HEK293 (cell line): Measurements from ENCODE around the gene KIAA0232.

Experiments
- CTCF ChIA-PET: fragments of 350-600 bp; formaldehyde crosslinking; extraction: SDS; loops from one replicate; lab custom pipeline; 2021; ENCODE audit warnings: antibody characterized with exemption; lab: Yijun Ruan, JAX
- POLR2A ChIA-PET: fragments of 300-600 bp; formaldehyde crosslinking; extraction: SDS; loops from one replicate; lab custom pipeline; 2020; ENCODE audit warnings: antibody characterized with exemption, inconsistent platforms; lab: Yijun Ruan, JAX
- H3K27ac ChIP-seq: fragments of 200-500 bp; sonication (Bioruptor generic); 2 replicates; pipeline ENCODE4 v1.5.1; 2014; ENCODE audit warnings: low read depth, low read length, control low read depth, inconsistent platforms; ENCODE audit errors: extremely low read depth
- H3K36me3 ChIP-seq, 2 experiments: fragments of 200-500 bp in 1 of 2; sonication (Bioruptor generic) in 1 of 2; 1 replicate in 1 of 2; 2 replicates in 1 of 2; pipeline ENCODE4 v1.5.1; 2014 to 2017; ENCODE audit warnings: inconsistent platforms in 2 of 2, low read length in 2 of 2; ENCODE audit not compliant: control insufficient read depth in 2 of 2, insufficient read depth in 1 of 2
- H3K4me1 ChIP-seq: fragments of 200-500 bp; sonication (Bioruptor generic); 2 replicates; pipeline ENCODE4 v1.5.1; 2014; ENCODE audit warnings: mild to moderate bottlenecking, low read length, inconsistent platforms; ENCODE audit not compliant: control insufficient read depth, insufficient read depth
- H3K4me3 ChIP-seq: 2 replicates; pipeline ENCODE4 v1.5.1; 2011; ENCODE audit warnings: low read depth, mild to moderate bottlenecking, control low read depth, low read length, moderate library complexity
- H3K9me3 ChIP-seq: fragments of 200-500 bp; sonication (Bioruptor generic); 2 replicates; pipeline ENCODE4 v1.5.1; 2014; ENCODE audit warnings: low read depth, low read length, inconsistent platforms; ENCODE audit not compliant: control insufficient read depth, insufficient read depth
- GLI2 ChIP-seq: fragments of 450-650 bp; formaldehyde crosslinking; IDR thresholded peaks from 2 replicates; pipeline ENCODE4; 2017; ENCODE audit warnings: missing biosample characterization, missing genetic modification characterization, low read depth, borderline replicate concordance
- KLF9 ChIP-seq: fragments of 450-650 bp; formaldehyde crosslinking; IDR thresholded peaks from 2 replicates; pipeline ENCODE4 v1.5.1; 2016; ENCODE audit warnings: missing biosample characterization, missing genetic modification characterization, low read depth
- MZF1 ChIP-seq: fragments of 450-650 bp; formaldehyde crosslinking; IDR thresholded peaks from 2 replicates; pipeline ENCODE4 v1.5.1; 2017; ENCODE audit warnings: missing biosample characterization, missing genetic modification characterization, borderline replicate concordance
- REPIN1 ChIP-seq: fragments of 450-650 bp; formaldehyde crosslinking; IDR thresholded peaks from 2 replicates; pipeline ENCODE4 v1.5.1; 2017; ENCODE audit warnings: missing biosample characterization, missing genetic modification characterization, low read depth
- SP3 ChIP-seq: fragments of 450-650 bp; formaldehyde crosslinking; IDR thresholded peaks from 2 replicates; pipeline ENCODE4 v1.5.1; 2016; ENCODE audit warnings: missing biosample characterization, missing genetic modification characterization
- SP7 ChIP-seq: fragments of 450-650 bp; formaldehyde crosslinking; IDR thresholded peaks from 2 replicates; pipeline ENCODE4 v1.5.1; 2016; ENCODE audit warnings: missing biosample characterization, missing genetic modification characterization
- YY1 ChIP-seq: fragments of 450-650 bp; formaldehyde crosslinking; IDR thresholded peaks from 2 replicates; pipeline ENCODE4 v1.5.1; 2018; ENCODE audit warnings: missing biosample characterization, missing genetic modification characterization
- YY2 ChIP-seq: fragments of 450-650 bp; formaldehyde crosslinking; IDR thresholded peaks from 2 replicates; pipeline ENCODE4 v1.5.1; 2016; ENCODE audit warnings: missing biosample characterization, missing genetic modification characterization
- ZBTB10 ChIP-seq: fragments of 450-650 bp; formaldehyde crosslinking; IDR thresholded peaks from 2 replicates; pipeline ENCODE4 v1.5.1; 2016; ENCODE audit warnings: missing biosample characterization, missing genetic modification characterization
- ZFP3 ChIP-seq: fragments of 450-650 bp; formaldehyde crosslinking; IDR thresholded peaks from 2 replicates; pipeline ENCODE4 v1.5.1; 2016; ENCODE audit warnings: low read depth, missing biosample characterization, missing genetic modification characterization
- ZFP41 ChIP-seq: fragments of 450-650 bp; formaldehyde crosslinking; IDR thresholded peaks from 2 replicates; pipeline ENCODE4 v1.5.1; 2016; ENCODE audit warnings: missing biosample characterization, missing genetic modification characterization, borderline replicate concordance
- ZNF121 ChIP-seq: fragments of 450-650 bp; formaldehyde crosslinking; IDR thresholded peaks from 2 replicates; pipeline ENCODE4 v1.5.1; 2016; ENCODE audit warnings: missing biosample characterization, missing genetic modification characterization
- ZNF2 ChIP-seq: fragments of 450-650 bp; formaldehyde crosslinking; IDR thresholded peaks from 2 replicates; pipeline ENCODE4 v1.5.1; 2016; ENCODE audit warnings: missing biosample characterization, missing genetic modification characterization
- ZNF37A ChIP-seq: fragments of 450-650 bp; IDR thresholded peaks from 2 replicates; pipeline ENCODE4 v1.5.1; 2018; ENCODE audit warnings: missing biosample characterization, missing genetic modification characterization
- ZNF416 ChIP-seq: fragments of 450-650 bp; formaldehyde crosslinking; IDR thresholded peaks from 2 replicates; pipeline ENCODE4 v1.5.1; 2016; ENCODE audit warnings: missing biosample characterization, missing genetic modification characterization
- ZNF48 ChIP-seq: fragments of 450-650 bp; formaldehyde crosslinking; IDR thresholded peaks from 2 replicates; pipeline ENCODE4 v1.5.1; 2016; ENCODE audit warnings: missing biosample characterization, missing genetic modification characterization
- ZNF501 ChIP-seq: fragments of 450-650 bp; formaldehyde crosslinking; IDR thresholded peaks from 2 replicates; pipeline ENCODE4 v1.5.1; 2016; ENCODE audit warnings: missing biosample characterization, missing genetic modification characterization
- ZNF530 ChIP-seq: fragments of 450-650 bp; formaldehyde crosslinking; IDR thresholded peaks from 2 replicates; pipeline ENCODE4 v1.5.1; 2016; ENCODE audit warnings: low read depth, missing biosample characterization, missing genetic modification characterization
- ZNF585B ChIP-seq: fragments of 450-650 bp; formaldehyde crosslinking; IDR thresholded peaks from 2 replicates; pipeline ENCODE4 v1.5.1; 2016; ENCODE audit warnings: missing biosample characterization, missing genetic modification characterization
- ZSCAN5A ChIP-seq: fragments of 450-650 bp; formaldehyde crosslinking; IDR thresholded peaks from 2 replicates; pipeline ENCODE4 v1.5.1; 2016; ENCODE audit warnings: missing biosample characterization, missing genetic modification characterization
- TF ChIP-seq, protein P1 (sequence below): fragments of 450-650 bp; formaldehyde crosslinking; IDR thresholded peaks from 2 replicates; pipeline ENCODE4 v1.5.1; 2016; ENCODE audit warnings: missing biosample characterization, missing genetic modification characterization
- TF ChIP-seq, protein P2 (sequence below): fragments of 450-650 bp; formaldehyde crosslinking; IDR thresholded peaks from 2 replicates; pipeline ENCODE4 v1.5.1; 2016; ENCODE audit warnings: missing biosample characterization, missing genetic modification characterization

The KIAA0232 gene

GRCh38 chr4:6824772-6825402 lies 42.4 kb downstream of the KIAA0232 start:
- H3K27ac ChIP-seq = no peak overlapping the region
- TF ChIP-seq ZNF501 (no peak), MZF1 (tag by site-specific recombination) (no peak)
- H3K9me3 ChIP-seq = no peaks in the 10 kb centered on the region
- ChIA-PET CTCF (no interaction called here), POLR2A (no interaction called here)
- H3K4me1 ChIP-seq = no peaks in the 10 kb centered on the region
- H3K4me3 ChIP-seq = no peak overlapping the region
- peaks cover 4 to 45% of the 10 kb centered on the region in 2 experiments; a peak in 2 of 3 replicates for H3K36me3 ChIP-seq

GRCh38 chr4:6825403-6825802 lies 42.9 kb downstream of the KIAA0232 start:
- TF ChIP-seq YY2 (tag by site-specific recombination) (no peak), ZFP41 (tag by site-specific recombination) (no peak), ZNF585B (tag by site-specific recombination) (no peak), ZSCAN5A (no peak), ZNF530 (tag by site-specific recombination) (no peak), GLI2 (no peak), ZBTB10 (tag by site-specific recombination) (no peak), ZFP3 (tag by site-specific recombination) (no peak), ZNF37A (no peak), ZNF48 (tag by site-specific recombination) (no peak), SP7 (tag by site-specific recombination) (no peak), SP3 (no peak), ZNF121 (tag by site-specific recombination) (no peak), ZNF416 (tag by site-specific recombination) (no peak), ZNF2 (tag by site-specific recombination) (no peak), KLF9 (no peak), REPIN1 (tag by site-specific recombination) (no peak), YY1 (no peak)
- TF ChIP-seq, protein P1, sequence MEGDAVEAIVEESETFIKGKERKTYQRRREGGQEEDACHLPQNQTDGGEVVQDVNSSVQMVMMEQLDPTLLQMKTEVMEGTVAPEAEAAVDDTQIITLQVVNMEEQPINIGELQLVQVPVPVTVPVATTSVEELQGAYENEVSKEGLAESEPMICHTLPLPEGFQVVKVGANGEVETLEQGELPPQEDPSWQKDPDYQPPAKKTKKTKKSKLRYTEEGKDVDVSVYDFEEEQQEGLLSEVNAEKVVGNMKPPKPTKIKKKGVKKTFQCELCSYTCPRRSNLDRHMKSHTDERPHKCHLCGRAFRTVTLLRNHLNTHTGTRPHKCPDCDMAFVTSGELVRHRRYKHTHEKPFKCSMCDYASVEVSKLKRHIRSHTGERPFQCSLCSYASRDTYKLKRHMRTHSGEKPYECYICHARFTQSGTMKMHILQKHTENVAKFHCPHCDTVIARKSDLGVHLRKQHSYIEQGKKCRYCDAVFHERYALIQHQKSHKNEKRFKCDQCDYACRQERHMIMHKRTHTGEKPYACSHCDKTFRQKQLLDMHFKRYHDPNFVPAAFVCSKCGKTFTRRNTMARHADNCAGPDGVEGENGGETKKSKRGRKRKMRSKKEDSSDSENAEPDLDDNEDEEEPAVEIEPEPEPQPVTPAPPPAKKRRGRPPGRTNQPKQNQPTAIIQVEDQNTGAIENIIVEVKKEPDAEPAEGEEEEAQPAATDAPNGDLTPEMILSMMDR (tag by site-specific recombination) = no peak
- TF ChIP-seq, protein P2, sequence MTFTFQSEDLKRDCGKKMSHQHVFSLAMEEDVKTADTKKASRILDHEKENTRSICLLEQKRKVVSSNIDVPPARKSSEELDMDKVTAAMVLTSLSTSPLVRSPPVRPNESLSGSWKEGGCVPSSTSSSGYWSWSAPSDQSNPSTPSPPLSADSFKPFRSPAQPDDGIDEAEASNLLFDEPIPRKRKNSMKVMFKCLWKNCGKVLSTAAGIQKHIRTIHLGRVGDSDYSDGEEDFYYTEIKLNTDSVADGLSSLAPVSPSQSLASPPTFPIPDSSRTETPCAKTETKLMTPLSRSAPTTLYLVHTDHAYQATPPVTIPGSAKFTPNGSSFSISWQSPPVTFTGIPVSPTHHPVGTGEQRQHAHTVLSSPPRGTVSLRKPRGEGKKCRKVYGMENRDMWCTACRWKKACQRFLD (tag by site-specific recombination) = no peak

More at GRCh38 chr4:6825403-6825802, 42.9 kb downstream of the KIAA0232 start:
- Histone ChIP-seq H3K36me3 (peaks cover 4 to 50% of the 10 kb centered on the region in 2 experiments; a peak in 2 of 3 replicates), H3K4me1 (no peaks in the 10 kb centered on the region), H3K27ac (no peak overlapping the region), H3K9me3 (no peaks in the 10 kb centered on the region), H3K4me3 (no peak overlapping the region)
- CTCF ChIA-PET = no interaction called here
- POLR2A ChIA-PET = no interaction called here
